Hepatocyte (in vitro differentiated cells): Measurements from ENCODE around the gene AGAP1. TPM values are rescaled to one million over a fixed set of nuclear protein-coding genes. Genes with fewer than 3 reads are reported as not detected.

ENCODE experiments used
- DNase-seq: peaks from one replicate; pipeline ENCODE4 v3.0.0-alpha.2; 2016; ENCODE audit warnings: low spot score
- H2AFZ ChIP-seq: fragments of 200-600 bp; sonication (generic); 2 replicates; pipeline ENCODE4 v1.6.0; 2016; ENCODE audit warnings: antibody characterized with exemption, mild to moderate bottlenecking
- H3K27ac ChIP-seq: fragments of 200-600 bp; sonication (generic); 2 replicates; pipeline ENCODE4 v1.5.1; 2016; ENCODE audit warnings: mild to moderate bottlenecking
- H3K27me3 ChIP-seq: fragments of 200-600 bp; sonication (generic); 2 replicates; pipeline ENCODE4 v1.6.1; 2016
- H3K36me3 ChIP-seq: fragments of 200-600 bp; sonication (generic); replicated peaks from 2 replicates; pipeline ENCODE4 v1.5.1; 2016; ENCODE audit warnings: low read depth; ENCODE audit not compliant: insufficient read depth
- H3K4me1 ChIP-seq: fragments of 200-600 bp; sonication (generic); 2 replicates; pipeline ENCODE4 v1.5.1; 2016; ENCODE audit warnings: mild to moderate bottlenecking, moderate library complexity; ENCODE audit not compliant: insufficient read depth
- H3K4me2 ChIP-seq: fragments of 200-600 bp; sonication (generic); 2 replicates; pipeline ENCODE4 v1.6.0; 2016
- H3K4me3 ChIP-seq: fragments of 200-600 bp; sonication (generic); 2 replicates; pipeline ENCODE4 v1.5.1; 2016; ENCODE audit warnings: mild to moderate bottlenecking
- H3K79me2 ChIP-seq: fragments of 200-600 bp; sonication (generic); 2 replicates; pipeline ENCODE4 v1.6.0; 2017; ENCODE audit warnings: mild to moderate bottlenecking
- H3K9me2 ChIP-seq: fragments of 200-600 bp; sonication (generic); replicated peaks from 2 replicates; pipeline ENCODE4 v1.6.0; 2017; ENCODE audit warnings: mild to moderate bottlenecking; ENCODE audit not compliant: insufficient read depth
- H3K9me3 ChIP-seq: fragments of 200-600 bp; sonication (generic); 2 replicates; pipeline ENCODE4 v1.5.1; 2016; ENCODE audit warnings: low read depth, mild to moderate bottlenecking
- H4K20me1 ChIP-seq: fragments of 200-600 bp; sonication (generic); 2 replicates; pipeline ENCODE4 v1.6.0; 2016; ENCODE audit warnings: mild to moderate bottlenecking; ENCODE audit not compliant: insufficient read depth, poor library complexity, severe bottlenecking
- EZH2 ChIP-seq: fragments of 200-600 bp; sonication (generic); IDR thresholded peaks from 2 replicates; pipeline ENCODE4 v1.6.1; 2016; ENCODE audit warnings: antibody characterized with exemption, mild to moderate bottlenecking, borderline replicate concordance
- EZH2phosphoT487 ChIP-seq: fragments of 200-600 bp; sonication (generic); IDR thresholded peaks from one replicate; pipeline ENCODE4 v1.6.1; 2018; ENCODE audit warnings: antibody characterized with exemption, mild to moderate bottlenecking, low read depth, moderate library complexity; ENCODE audit not compliant: unreplicated experiment, severe bottlenecking
- WGBS: methylation state at CpG from one replicate; pipeline ENCODE4 v1.1.6; 2016; ENCODE audit warnings: low lambda C conversion rate; ENCODE audit errors: missing lambda C conversion rate; 5-methylcytosine and 5-hydroxymethylcytosine counted together
- polyA plus RNA-seq: library from polyadenylated mRNA; unstranded; fragments of >200 nt; fragmentation: Nextera tagmentation; extraction: Ambion mirVana; gene quantifications from 2 replicates; pipeline ENCODE4 v1.2.1, GENCODE V29; 2016
- total RNA-seq: library from RNA; depleted of rRNA; stranded (reverse); fragments of >200 nt; gene quantifications from 2 replicates; pipeline ENCODE4 v1.2.3, GENCODE V29; 2014
- TF ChIP-seq, protein P1 (sequence below): fragments of 200-600 bp; sonication (generic); IDR thresholded peaks from 2 replicates; pipeline ENCODE4 v1.5.1; 2016; ENCODE audit warnings: antibody characterized with exemption, mild to moderate bottlenecking; ENCODE audit not compliant: poor library complexity

Gene AGAP1
- total and polyA plus RNA-seq, 2 experiments from 2014 or later, result 12.1 to 20.0 TPM

DNA sequence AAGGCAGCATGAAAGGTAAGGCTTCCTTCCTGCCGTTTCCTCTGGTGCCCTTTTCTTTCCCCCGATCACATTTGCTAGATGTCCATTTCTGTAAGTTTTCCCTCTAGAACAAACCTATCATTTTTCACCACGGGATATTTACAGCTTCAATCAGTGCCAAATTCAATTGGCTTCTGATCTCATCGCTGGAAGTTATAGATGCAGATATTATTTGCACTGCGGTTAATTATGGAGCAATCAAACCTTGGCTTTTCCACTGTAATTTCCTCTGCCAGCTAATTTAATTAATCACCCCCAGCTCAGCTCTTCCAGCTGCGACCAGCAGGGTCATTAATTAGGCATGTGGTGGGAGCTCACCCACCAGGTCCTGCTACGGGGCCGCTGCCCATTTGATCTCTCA lies 588.2 kb downstream of the AGAP1 start:
- H2AFZ ChIP-seq, result no peak overlapping the region
- no peak overlapping the region for H3K4me2 ChIP-seq
- H3K9me3 ChIP-seq, result no peaks in the 10 kb centered on the region
- TF ChIP-seq, protein P1, sequence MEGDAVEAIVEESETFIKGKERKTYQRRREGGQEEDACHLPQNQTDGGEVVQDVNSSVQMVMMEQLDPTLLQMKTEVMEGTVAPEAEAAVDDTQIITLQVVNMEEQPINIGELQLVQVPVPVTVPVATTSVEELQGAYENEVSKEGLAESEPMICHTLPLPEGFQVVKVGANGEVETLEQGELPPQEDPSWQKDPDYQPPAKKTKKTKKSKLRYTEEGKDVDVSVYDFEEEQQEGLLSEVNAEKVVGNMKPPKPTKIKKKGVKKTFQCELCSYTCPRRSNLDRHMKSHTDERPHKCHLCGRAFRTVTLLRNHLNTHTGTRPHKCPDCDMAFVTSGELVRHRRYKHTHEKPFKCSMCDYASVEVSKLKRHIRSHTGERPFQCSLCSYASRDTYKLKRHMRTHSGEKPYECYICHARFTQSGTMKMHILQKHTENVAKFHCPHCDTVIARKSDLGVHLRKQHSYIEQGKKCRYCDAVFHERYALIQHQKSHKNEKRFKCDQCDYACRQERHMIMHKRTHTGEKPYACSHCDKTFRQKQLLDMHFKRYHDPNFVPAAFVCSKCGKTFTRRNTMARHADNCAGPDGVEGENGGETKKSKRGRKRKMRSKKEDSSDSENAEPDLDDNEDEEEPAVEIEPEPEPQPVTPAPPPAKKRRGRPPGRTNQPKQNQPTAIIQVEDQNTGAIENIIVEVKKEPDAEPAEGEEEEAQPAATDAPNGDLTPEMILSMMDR, result no peak
- TF ChIP-seq EZH2 (no peak), EZH2phosphoT487 (no peak)
- 81% methylated on average over 8 of the region's 8 CpGs for WGBS
- peaks cover 17% of the 10 kb centered on the region for H3K4me1 ChIP-seq
- no peaks in the 10 kb centered on the region for H4K20me1 ChIP-seq
- H3K79me2 ChIP-seq, result no peaks in the 10 kb centered on the region
- H3K36me3 ChIP-seq, result no peaks in the 10 kb centered on the region
- no peaks in the 10 kb centered on the region for H3K9me2 ChIP-seq
- no peaks in the 10 kb centered on the region for H3K27me3 ChIP-seq
- no peak overlapping the region for H3K27ac ChIP-seq
- no peak for DNase-seq
- no peak overlapping the region for H3K4me3 ChIP-seq

DNA sequence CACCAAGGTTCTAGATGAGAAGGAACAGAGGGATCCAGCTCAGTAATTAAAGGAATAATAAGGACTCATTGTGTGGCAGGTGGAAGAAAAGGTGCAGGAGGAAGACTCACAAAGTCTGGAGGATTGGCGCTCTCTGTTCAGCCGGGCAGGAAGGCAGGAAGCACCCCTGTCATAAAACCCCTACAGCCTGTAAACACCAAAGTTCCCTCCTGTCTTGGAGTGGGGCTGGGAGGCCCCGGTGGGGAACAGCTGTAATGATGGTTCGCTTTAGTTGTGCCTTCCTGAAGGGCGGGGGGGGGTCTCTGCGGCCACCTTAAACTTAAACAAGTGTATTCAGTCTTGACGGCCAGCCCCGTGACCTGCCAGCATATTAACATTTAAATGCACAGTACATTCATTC lies 590.1 kb downstream of the AGAP1 start:
- H3K79me2 ChIP-seq, result no peaks in the 10 kb centered on the region
- TF ChIP-seq, protein P1, result no peak
- TF ChIP-seq EZH2phosphoT487, result no peak
- TF ChIP-seq EZH2, result no peak
- no peak overlapping the region for H3K4me2 ChIP-seq
- peaks cover 5% of the 10 kb centered on the region for H3K4me1 ChIP-seq
- no peaks in the 10 kb centered on the region for H3K9me3 ChIP-seq
- H3K36me3 ChIP-seq, result no peaks in the 10 kb centered on the region
- H3K4me3 ChIP-seq, result no peak overlapping the region
- no peaks in the 10 kb centered on the region for H3K27me3 ChIP-seq
- no peaks in the 10 kb centered on the region for H3K9me2 ChIP-seq
- no peak overlapping the region for H3K27ac ChIP-seq
- 57% methylated on average over 8 of the region's 8 CpGs for WGBS
- no peak for DNase-seq
- no peaks in the 10 kb centered on the region for H4K20me1 ChIP-seq
- no peak overlapping the region for H2AFZ ChIP-seq

DNA sequence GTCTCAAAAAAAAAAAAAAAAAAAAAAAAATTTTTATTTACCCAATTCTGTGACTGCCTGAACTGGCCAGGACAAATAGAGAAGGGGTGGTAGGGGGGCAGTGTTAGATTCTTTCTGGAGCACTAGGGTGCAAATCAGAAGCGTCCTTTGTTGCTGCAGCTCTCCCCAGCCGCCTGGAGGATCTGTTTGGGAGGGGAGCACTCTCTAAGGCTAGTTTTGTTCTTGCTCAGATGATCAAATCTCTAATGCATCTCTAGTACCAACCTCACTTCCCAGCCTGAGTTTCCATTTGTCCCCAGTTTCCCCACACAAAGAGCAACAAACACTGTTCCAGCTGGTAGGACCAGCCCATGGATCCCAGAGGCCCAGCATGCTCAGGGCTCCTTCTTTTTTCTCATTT lies 591.4 kb downstream of the AGAP1 start:
- WGBS, result 98% methylated on average over 2 of the region's 2 CpGs
- TF ChIP-seq, protein P1, result no peak
- TF ChIP-seq EZH2phosphoT487 (no peak), EZH2 (no peak)

DNA sequence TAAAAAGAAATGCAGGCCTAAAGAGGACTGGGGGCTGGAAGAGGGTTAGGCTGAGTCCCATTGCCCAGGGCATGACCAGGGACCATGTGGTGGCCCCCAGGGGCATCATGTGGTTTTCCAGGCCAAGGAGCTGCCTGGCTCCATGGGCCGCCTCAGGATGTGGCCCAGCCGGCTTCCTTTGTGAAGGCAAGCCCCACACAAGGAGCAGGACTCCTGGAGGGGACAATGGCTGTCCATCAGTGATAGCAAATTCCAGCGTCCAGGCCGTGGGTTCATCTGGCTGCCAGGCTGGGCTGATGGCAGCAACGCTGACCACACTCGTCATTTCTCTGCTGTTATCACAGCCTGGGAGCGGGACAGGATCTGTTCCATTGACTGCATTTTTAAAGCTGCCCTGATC lies 591.8 kb downstream of the AGAP1 start:
- WGBS, result 84% methylated on average over 7 of the region's 7 CpGs
- no peaks in the 10 kb centered on the region for H3K9me2 ChIP-seq
- H2AFZ ChIP-seq, result no peak overlapping the region
- no peaks in the 10 kb centered on the region for H3K9me3 ChIP-seq
- H3K4me2 ChIP-seq, result no peak overlapping the region
- H3K27ac ChIP-seq, result no peak overlapping the region
- no peaks in the 10 kb centered on the region for H3K79me2 ChIP-seq
- no peak for TF ChIP-seq EZH2
- TF ChIP-seq, protein P1, result no peak
- TF ChIP-seq EZH2phosphoT487, result no peak
- no peaks in the 10 kb centered on the region for H4K20me1 ChIP-seq
- no peak overlapping the region for H3K4me3 ChIP-seq
- H3K36me3 ChIP-seq, result no peaks in the 10 kb centered on the region
- peaks cover 3% of the 10 kb centered on the region for H3K4me1 ChIP-seq
- H3K27me3 ChIP-seq, result no peaks in the 10 kb centered on the region
- DNase-seq, result no peak

More for the DNA sequence above, 591.4 kb downstream of the AGAP1 start:
- no peak for DNase-seq
- Histone ChIP-seq H3K4me1 (peaks cover 3% of the 10 kb centered on the region), H3K4me3 (no peak overlapping the region), H3K9me2 (no peaks in the 10 kb centered on the region), H3K27ac (no peak overlapping the region), H3K4me2 (no peak overlapping the region), H2AFZ (no peak overlapping the region), H3K36me3 (no peaks in the 10 kb centered on the region), H4K20me1 (no peaks in the 10 kb centered on the region), H3K9me3 (no peaks in the 10 kb centered on the region), H3K79me2 (no peaks in the 10 kb centered on the region), H3K27me3 (no peaks in the 10 kb centered on the region)
